ENCODE results near the gene TNXB. TPM values are rescaled to one million over a fixed set of nuclear protein-coding genes. Genes with fewer than 3 reads are reported as not detected.

TNXB gene
- total RNA-seq, 4 donors from 2014 or later: 10.5 to 102 (median 31.0) TPM

DNA sequence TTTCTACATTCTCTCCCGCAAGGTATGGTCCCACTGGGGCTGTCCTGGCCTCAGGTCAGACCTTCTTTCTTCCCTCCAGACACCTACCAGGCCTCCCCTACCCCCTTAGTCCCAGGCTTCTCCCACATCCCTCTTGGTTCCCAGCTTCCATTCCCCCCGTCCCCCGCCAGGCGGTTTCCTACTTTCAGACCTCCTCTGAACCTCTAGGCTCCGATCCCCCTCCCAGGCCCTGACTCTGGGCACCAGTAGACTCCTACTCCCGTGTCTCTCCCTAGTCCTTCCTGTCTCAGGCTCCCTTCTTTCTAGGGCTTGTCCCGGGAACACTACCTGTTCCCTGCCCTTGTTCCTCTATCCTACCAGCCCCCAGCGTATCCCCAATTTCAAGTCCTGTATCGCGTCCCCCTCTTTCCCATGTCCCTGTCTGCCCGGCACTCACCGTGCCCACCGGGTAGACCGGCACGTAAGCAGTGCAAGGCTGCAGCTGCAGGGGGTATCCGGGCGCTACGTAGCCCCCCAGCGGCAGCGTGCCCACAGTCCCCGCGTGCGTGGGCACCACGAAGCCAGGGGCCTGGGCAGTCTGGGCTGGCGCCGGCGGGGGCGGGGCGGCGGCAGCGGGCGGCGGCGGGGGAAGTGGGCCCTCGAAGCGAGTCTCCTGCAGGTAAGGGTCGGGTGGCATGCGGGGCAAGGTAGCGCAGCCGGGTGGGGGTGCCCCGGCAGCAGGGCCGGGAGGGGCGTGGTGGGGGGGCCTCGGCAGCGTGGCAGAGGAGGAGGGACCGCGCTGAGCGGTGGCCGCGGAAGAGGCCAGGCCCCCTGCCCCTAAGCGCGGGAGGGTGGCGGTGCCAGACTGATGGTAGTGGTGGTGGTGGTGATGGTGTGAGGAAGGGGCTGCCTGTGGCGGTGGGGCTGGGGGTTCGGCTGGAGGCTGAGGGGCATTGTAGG lies 41.1 kb upstream of the TNXB start:
- Histone ChIP-seq H3K36me3 (peaks cover 0 to 11% (median 0%) of the 10 kb centered on the region in 3 donors), H3K9me3 (no peaks in the 10 kb centered on the region), H3K4me3 (peak overlapping the region in 2 of 4 donors; percentile 11 to 95), H3K27me3 (peaks cover 0 to 16% (median 0%) of the 10 kb centered on the region in 4 donors), H3K4me1 (peaks cover 16 to 65% (median 19%) of the 10 kb centered on the region in 3 donors), H3K27ac (peak overlapping the region in 3 of 4 donors; percentile 7 to 93 (median 9))
- no peak for TF ChIP-seq CTCF (IDR thresholded peaks at IDR 0.05)
- TF ChIP-seq POLR2A (IDR thresholded peaks at IDR 0.05): no peak
- intact Hi-C loops (cut with DNase I): no loop called here
- DNase-seq: no peak
- WGBS, 2 donors: 70 to 86% methylated on average over 14 to 17 of the region's 55 CpGs

DNA sequence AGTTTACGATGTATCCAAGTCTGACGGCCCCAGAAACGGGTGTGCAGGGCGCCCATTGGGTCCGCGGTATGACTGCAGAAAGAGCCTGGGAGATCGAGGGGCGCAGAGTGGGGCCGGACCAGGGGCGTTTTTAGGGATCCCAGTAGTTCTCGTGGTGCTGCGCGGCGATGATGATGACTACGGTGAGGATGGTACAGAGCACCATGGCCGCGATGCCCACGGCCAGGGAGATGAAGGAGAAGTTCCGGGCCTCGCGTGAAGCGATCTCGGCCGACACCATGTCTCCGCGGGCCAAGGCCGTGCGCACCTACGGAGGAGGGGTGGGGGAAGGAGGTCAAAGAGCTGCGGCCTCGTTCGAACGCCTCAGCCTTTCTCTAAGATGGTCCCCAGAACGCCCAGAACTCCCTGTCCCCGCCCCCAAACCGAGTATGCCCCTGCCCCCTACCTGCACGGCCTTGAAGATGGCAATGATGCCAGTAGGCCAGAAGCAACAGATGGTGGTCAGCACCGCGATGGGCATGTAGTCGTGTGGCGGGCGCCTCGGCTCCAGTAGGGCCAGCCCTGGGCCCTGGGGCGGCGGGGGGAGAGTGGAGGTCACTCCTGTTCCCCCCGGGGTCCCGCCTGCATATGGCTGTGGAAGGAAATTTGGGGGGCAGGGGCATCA lies 40.1 kb upstream of the TNXB start:
- Histone ChIP-seq H3K4me1 (peaks cover 10 to 61% (median 13%) of the 10 kb centered on the region in 3 donors), H3K27me3 (peaks cover 0 to 16% (median 0%) of the 10 kb centered on the region in 4 donors), H3K4me3 (peak overlapping the region; percentile 17 to 52 (median 48)), H3K36me3 (peaks cover 0 to 11% (median 0%) of the 10 kb centered on the region in 3 donors), H3K27ac (peak overlapping the region in 1 of 4 donors; percentile 30), H3K9me3 (no peaks in the 10 kb centered on the region)
- no peak for DNase-seq
- WGBS, 2 donors: 44 to 61% methylated on average over 14 to 27 of the region's 47 CpGs
- intact Hi-C loops (cut with DNase I): no loop called here
- TF ChIP-seq CTCF (IDR thresholded peaks at IDR 0.05): no peak
- no peak for TF ChIP-seq POLR2A (IDR thresholded peaks at IDR 0.05)

- peak overlapping the region in 3 of 4 donors; percentile 10 to 69 (median 46) for H3K27ac ChIP-seq
- H3K4me1 ChIP-seq: peaks cover 10 to 65% (median 13%) of the 10 kb centered on the region in 3 donors
- WGBS, 2 donors: 20 to 31% methylated on average over 38 of the region's 39 CpGs
- H3K36me3 ChIP-seq: peaks cover 0 to 11% (median 0%) of the 10 kb centered on the region in 3 donors
- H3K27me3 ChIP-seq: peaks cover 0 to 16% (median 0%) of the 10 kb centered on the region in 4 donors
- TF ChIP-seq CTCF (IDR thresholded peaks at IDR 0.05): peak in 4 of 6 experiments; percentile 13 to 45 (median 22)
- TF ChIP-seq POLR2A (IDR thresholded peaks at IDR 0.05): no peak
- peak overlapping the region; percentile 17 to 52 (median 48) for H3K4me3 ChIP-seq
- intact Hi-C loops (cut with DNase I): no loop called here
- no peak for DNase-seq
- no peaks in the 10 kb centered on the region for H3K9me3 ChIP-seq
These were observed 39.4 kb upstream of the TNXB start for GRCh38 chr6:32148289-32149091.

DNA sequence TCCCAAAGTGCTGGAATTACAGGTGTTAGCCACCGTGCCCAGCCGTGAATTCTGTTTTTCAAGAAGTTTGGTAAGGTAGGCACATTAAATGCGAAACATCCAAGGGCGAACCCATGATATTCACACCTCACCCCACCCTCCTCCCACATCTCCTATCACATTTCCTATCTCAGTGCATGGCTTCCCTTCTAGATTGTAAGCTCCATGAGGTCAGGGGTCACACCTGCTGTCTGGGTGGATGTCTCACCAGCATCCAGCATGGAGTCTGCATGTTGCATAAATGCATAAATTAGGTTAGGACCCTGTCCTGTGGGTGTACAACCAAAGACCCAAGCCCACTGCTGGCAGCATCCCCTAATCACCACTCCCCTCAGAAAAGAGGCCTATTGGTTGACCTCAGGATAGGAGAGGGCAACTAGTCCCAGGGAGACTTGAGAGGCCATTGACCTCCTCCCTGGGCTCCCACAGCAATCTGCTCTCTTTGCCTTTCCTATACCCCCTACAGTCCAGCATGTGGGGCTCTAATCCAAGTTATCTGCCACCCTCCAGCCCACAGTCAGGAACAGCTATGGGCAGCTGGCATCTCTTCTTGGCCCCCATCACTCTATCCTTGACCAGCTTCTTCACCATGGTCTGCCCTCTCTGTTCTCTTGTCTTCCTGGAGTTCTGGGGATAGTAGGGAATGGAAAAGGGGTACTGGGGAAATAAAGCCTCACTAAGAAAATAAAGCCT lies 38.4 kb upstream of the TNXB start:
- 89 to 96% methylated on average over 4 of the region's 4 CpGs for WGBS, 2 donors
- Histone ChIP-seq H3K36me3 (peaks cover 0 to 11% (median 0%) of the 10 kb centered on the region in 3 donors), H3K27me3 (peaks cover 0 to 16% (median 0%) of the 10 kb centered on the region in 4 donors), H3K4me1 (peaks cover 5 to 60% (median 6%) of the 10 kb centered on the region in 3 donors), H3K4me3 (no peak overlapping the region), H3K9me3 (no peaks in the 10 kb centered on the region), H3K27ac (no peak overlapping the region)
- TF ChIP-seq POLR2A (IDR thresholded peaks at IDR 0.05): no peak
- TF ChIP-seq CTCF (IDR thresholded peaks at IDR 0.05): no peak
- DNase-seq: no peak
- intact Hi-C loops (cut with DNase I): no loop called here
